Thymus (tissue), 11 donors: Measurements from ENCODE around the gene SNAP47. TPM values are rescaled to one million over a fixed set of nuclear protein-coding genes. Genes with fewer than 3 reads are reported as not detected.

Source experiments
- DNase-seq, 9 donors: peaks; one replicate each; pipeline ENCODE4 v3.0.0-alpha.2; 2013; ENCODE audit warnings: low spot score in 9 of 9, low read depth in 6 of 9, missing footprints in 1 of 9
- H3K27ac ChIP-seq, 2 donors: one replicate each; pipeline ENCODE4 v1.5.1; 2013; ENCODE audit warnings: control low read depth in 1 of 2, low read depth in 1 of 2, low read length in 1 of 2, mild to moderate bottlenecking in 1 of 2, moderate library complexity in 1 of 2
- H3K27me3 ChIP-seq, 2 donors: one replicate each; pipeline ENCODE4 v1.5.1; 2013; ENCODE audit warnings: low read length in 1 of 2; ENCODE audit not compliant: control insufficient read depth in 2 of 2, insufficient read depth in 1 of 2
- H3K36me3 ChIP-seq, 2 donors: one replicate each; pipeline ENCODE4 v1.5.1; 2013; ENCODE audit warnings: low read length in 1 of 2, mild to moderate bottlenecking in 1 of 2, moderate library complexity in 1 of 2; ENCODE audit not compliant: control insufficient read depth in 2 of 2, insufficient read depth in 2 of 2
- H3K4me1 ChIP-seq, 2 donors: one replicate each; pipeline ENCODE4 v1.5.1; 2013; ENCODE audit warnings: low read length in 2 of 2; ENCODE audit not compliant: control insufficient read depth in 2 of 2, insufficient read depth in 2 of 2
- H3K4me3 ChIP-seq, 2 donors: one replicate each; pipeline ENCODE4 v1.5.1; 2013; ENCODE audit warnings: low read length in 2 of 2, control low read depth in 1 of 2, mild to moderate bottlenecking in 1 of 2
- H3K9me3 ChIP-seq, 2 donors: one replicate each; pipeline ENCODE4 v1.5.1; 2013; ENCODE audit warnings: low read length in 1 of 2, mild to moderate bottlenecking in 1 of 2; ENCODE audit not compliant: control insufficient read depth in 2 of 2, insufficient read depth in 1 of 2
- WGBS: extraction: QIAGEN DNeasy Blood & Tissue Kit; methylation state at CpG from one replicate; pipeline ENCODE4 v1.1.7; 2013; 5-methylcytosine and 5-hydroxymethylcytosine counted together
- polyA plus RNA-seq: library from polyadenylated mRNA; stranded (reverse); fragments of 200-250 nt; gene quantifications from one replicate; pipeline ENCODE4 v1.2.3, GENCODE V29; 2013
- total RNA-seq: library from RNA; stranded (reverse); fragments of 120-200 nt; gene quantifications from one replicate; pipeline ENCODE4 v1.2.4, GENCODE V29; 2013
- donor health status: healthy.

The SNAP47 gene
- total and polyA plus RNA-seq, 2 donors = 17.3 to 27.2 TPM

- Histone ChIP-seq H3K27ac (peak overlapping the region in 1 of 2 donors; percentile 26), H3K4me3 (no peak overlapping the region), H3K36me3 (peaks cover 41 to 52% of the 10 kb centered on the region in 2 donors), H3K27me3 (no peaks in the 10 kb centered on the region), H3K4me1 (peaks cover 0 to 5% of the 10 kb centered on the region in 2 donors), H3K9me3 (no peaks in the 10 kb centered on the region)
- 97% methylated on average over 4 of the region's 4 CpGs for WGBS
- no peak for DNase-seq
Measured at GRCh38 chr1:227754958-227755357, 19.7 kb downstream of the SNAP47 start.

- Histone ChIP-seq H3K4me3 (no peak overlapping the region), H3K9me3 (no peaks in the 10 kb centered on the region), H3K4me1 (peaks cover 0 to 7% of the 10 kb centered on the region in 2 donors), H3K27ac (peak overlapping the region; percentile 51 to 54), H3K36me3 (peaks cover 38 to 48% of the 10 kb centered on the region in 2 donors), H3K27me3 (no peaks in the 10 kb centered on the region)
- DNase-seq = no peak
- 94% methylated on average over 13 of the region's 13 CpGs for WGBS
Measured at GRCh38 chr1:227756172-227756959, 21.1 kb downstream of the SNAP47 start.

- no peak overlapping the region for H3K27ac ChIP-seq
- peaks cover 44 to 45% of the 10 kb centered on the region in 2 donors for H3K36me3 ChIP-seq
- no peak overlapping the region for H3K4me3 ChIP-seq
- WGBS = 94% methylated on average over 2 of the region's 2 CpGs
- H3K9me3 ChIP-seq = no peaks in the 10 kb centered on the region
- no peak for DNase-seq
- H3K4me1 ChIP-seq = peaks cover 3 to 19% of the 10 kb centered on the region in 2 donors
- no peaks in the 10 kb centered on the region for H3K27me3 ChIP-seq
Measured at GRCh38 chr1:227757781-227758180, 22.5 kb downstream of the SNAP47 start.

GRCh38 chr1:227758366-227758765, 23.1 kb downstream of the SNAP47 start:
- Histone ChIP-seq H3K27ac (no peak overlapping the region), H3K36me3 (peaks cover 41% of the 10 kb centered on the region in 2 donors), H3K4me3 (no peak overlapping the region), H3K4me1 (peaks cover 5 to 24% of the 10 kb centered on the region in 2 donors), H3K27me3 (no peaks in the 10 kb centered on the region), H3K9me3 (no peaks in the 10 kb centered on the region)
- 97% methylated on average over 6 of the region's 6 CpGs for WGBS
- DNase-seq = no peak

- Histone ChIP-seq H3K4me3 (no peak overlapping the region), H3K36me3 (peaks cover 37 to 39% of the 10 kb centered on the region in 2 donors), H3K4me1 (peaks cover 5 to 28% of the 10 kb centered on the region in 2 donors), H3K27ac (peak overlapping the region in 1 of 2 donors; percentile 57), H3K27me3 (no peaks in the 10 kb centered on the region), H3K9me3 (no peaks in the 10 kb centered on the region)
- DNase-seq = no peak
- WGBS = 92% methylated on average over 15 of the region's 15 CpGs
Measured at GRCh38 chr1:227759341-227760300, 24.4 kb downstream of the SNAP47 start.

GRCh38 chr1:227760377-227760776, 25.1 kb downstream of the SNAP47 start:
- no peak for DNase-seq
- H3K9me3 ChIP-seq = no peaks in the 10 kb centered on the region
- H3K4me1 ChIP-seq = peaks cover 11 to 35% of the 10 kb centered on the region in 2 donors
- peak overlapping the region; percentile 36 to 57 for H3K27ac ChIP-seq
- no peaks in the 10 kb centered on the region for H3K27me3 ChIP-seq
- H3K36me3 ChIP-seq = peaks cover 37 to 39% of the 10 kb centered on the region in 2 donors
- no peak overlapping the region for H3K4me3 ChIP-seq
- 97% methylated on average over 9 of the region's 9 CpGs for WGBS

GRCh38 chr1:227761621-227762230, 26.5 kb downstream of the SNAP47 start:
- H3K27ac ChIP-seq = no peak overlapping the region

GRCh38 chr1:227762231-227762911, 27.1 kb downstream of the SNAP47 start:
- Histone ChIP-seq H3K27me3 (no peaks in the 10 kb centered on the region), H3K9me3 (peaks cover 0 to 1% of the 10 kb centered on the region in 2 donors), H3K4me3 (no peak overlapping the region), H3K4me1 (peaks cover 30 to 55% of the 10 kb centered on the region in 2 donors), H3K27ac (peak overlapping the region in 1 of 2 donors; percentile 68), H3K36me3 (peaks cover 33 to 39% of the 10 kb centered on the region in 2 donors)
- peak; percentile 46 to 86 (median 64) for DNase-seq
- WGBS = 21% methylated on average over 22 of the region's 22 CpGs

More at GRCh38 chr1:227761621-227762230, 26.5 kb downstream of the SNAP47 start:
- 93% methylated on average over 17 of the region's 17 CpGs for WGBS
- no peak for DNase-seq
- H3K4me3 ChIP-seq = no peak overlapping the region
- peaks cover 32 to 38% of the 10 kb centered on the region in 2 donors for H3K36me3 ChIP-seq
- no peaks in the 10 kb centered on the region for H3K27me3 ChIP-seq
- H3K4me1 ChIP-seq = peaks cover 23 to 49% of the 10 kb centered on the region in 2 donors
- peaks cover 0 to 1% of the 10 kb centered on the region in 2 donors for H3K9me3 ChIP-seq
